Activated B cell treated with CpG ODN at 0.5 μM for 24 hours (primary cell): ENCODE measurements around the gene DLX2. TPM values are rescaled to one million over a fixed set of nuclear protein-coding genes. Genes with fewer than 3 reads are reported as not detected.

Source experiments
- ATAC-seq: fragments of 200-7000 bp; cut with Tn5 transposase; one replicate; pipeline ENCODE4 v1.10.0; 2021; ENCODE audit warnings: low read depth, mild to moderate bottlenecking, moderate library complexity
- CTCF ChIA-PET: fragments of 350-600 bp; sonication (Branson Sonifier 250); formaldehyde crosslinking; loops from one replicate; lab custom pipeline; 2021; ENCODE audit warnings: antibody characterized with exemption; lab: Charles Lee
- POLR2A ChIA-PET: fragments of 350-600 bp; sonication (Branson Sonifier 250); formaldehyde crosslinking; loops from one replicate; lab custom pipeline; 2021; ENCODE audit warnings: antibody characterized with exemption; lab: Charles Lee
- DNase-seq: peaks from one replicate; pipeline ENCODE4 v3.0.0; 2022
- H3K27ac Mint-ChIP-seq: one replicate; pipeline ENCODE4 v1.8.0; 2020; ENCODE audit warnings: mixed read lengths
- H3K27me3 Mint-ChIP-seq: one replicate; pipeline ENCODE4 v1.8.0; 2021; ENCODE audit warnings: mixed read lengths
- H3K36me3 Mint-ChIP-seq: one replicate; pipeline ENCODE4 v1.8.0; 2021; ENCODE audit warnings: low read depth, mixed read lengths
- H3K4me1 Mint-ChIP-seq: one replicate; pipeline ENCODE4 v1.8.0; 2021; ENCODE audit warnings: mixed read lengths
- H3K4me3 Mint-ChIP-seq: one replicate; pipeline ENCODE4 v1.8.0; 2020; ENCODE audit warnings: mild to moderate bottlenecking, mixed read lengths
- H3K9me3 Mint-ChIP-seq: one replicate; pipeline ENCODE4 v1.8.0; 2020; ENCODE audit warnings: mixed read lengths
- CTCF ChIP-seq: fragments of 200-600 bp; IDR thresholded peaks from one replicate; pipeline ENCODE4 v1.8.0; 2022; ENCODE audit warnings: antibody characterized with exemption, mild to moderate bottlenecking
- intact Hi-C: fragments of 100-400 bp; cut with micrococcal nuclease; formaldehyde crosslinking; loops from one replicate; pipeline ENCODE4 v1.15.1; 2024
- total RNA-seq: library from RNA; stranded (reverse); gene quantifications from 2 replicates; pipeline ENCODE4 v1.2.3, GENCODE V29; 2022

DLX2 gene
- total RNA-seq, 1 donor from 2014 or later, result 0.16 TPM

GRCh38 chr2:172098650-172099471 is 3.8 kb downstream of the DLX2 start:
- TF ChIP-seq CTCF, result no peak
- peaks cover 53% of the 10 kb centered on the region for H3K27me3 Mint-ChIP-seq
- no peaks in the 10 kb centered on the region for H3K9me3 Mint-ChIP-seq
- no peak overlapping the region for H3K27ac Mint-ChIP-seq
- ChIA-PET POLR2A (interaction anchor here (1.2 kb wide), 1 partner anchor 15 kb away, joined by 4 read pairs; no protein-coding TSS in a partner anchor), CTCF (no interaction called here)
- peak overlapping the region; percentile 19 for H3K4me3 Mint-ChIP-seq
- ATAC-seq (peak; percentile 14), DNase-seq (no peak)
- peaks cover 60% of the 10 kb centered on the region for H3K4me1 Mint-ChIP-seq
- intact Hi-C loops, result loop anchor here (5.0 kb wide), 1 partner anchor 328 kb away; the partner anchor contains the start of gene ITGA6
- H3K36me3 Mint-ChIP-seq, result peaks cover 2% of the 10 kb centered on the region

GRCh38 chr2:172098287-172098649 is 4.4 kb downstream of the DLX2 start:
- intact Hi-C loops, result loop anchor here (5.0 kb wide), 1 partner anchor 329 kb away; the partner anchor contains the start of gene ITGA6
- no peak overlapping the region for H3K27ac Mint-ChIP-seq
- H3K4me1 Mint-ChIP-seq, result peaks cover 56% of the 10 kb centered on the region
- H3K9me3 Mint-ChIP-seq, result peaks cover under 1% of the 10 kb centered on the region
- ATAC-seq (no peak), DNase-seq (no peak)
- TF ChIP-seq CTCF, result no peak
- POLR2A ChIA-PET, result interaction anchor here (1.0 to 1.2 kb wide), 2 partner anchors 11 to 14 kb away, joined by 3 to 4 read pairs; no protein-coding TSS in a partner anchor
- peaks cover 52% of the 10 kb centered on the region for H3K27me3 Mint-ChIP-seq
- peak overlapping the region; percentile 19 for H3K4me3 Mint-ChIP-seq
- CTCF ChIA-PET, result no interaction called here
- no peaks in the 10 kb centered on the region for H3K36me3 Mint-ChIP-seq

- H3K27ac Mint-ChIP-seq, result no peak overlapping the region
- peaks cover 2% of the 10 kb centered on the region for H3K9me3 Mint-ChIP-seq
- ChIA-PET POLR2A (interaction anchor here (0.6 to 1.0 kb wide), 2 partner anchors 11 to 52 kb away, joined by 3 to 11 read pairs; no protein-coding TSS in a partner anchor), CTCF (no interaction called here)
- no peak for TF ChIP-seq CTCF
- peaks cover 54% of the 10 kb centered on the region for H3K27me3 Mint-ChIP-seq
- intact Hi-C loops, result loop anchor here (5.0 kb wide), 1 partner anchor 330 kb away; the partner anchor contains the start of gene ITGA6
- H3K4me3 Mint-ChIP-seq, result no peak overlapping the region
- H3K36me3 Mint-ChIP-seq, result no peaks in the 10 kb centered on the region
- ATAC-seq (no peak), DNase-seq (no peak)
- H3K4me1 Mint-ChIP-seq, result peaks cover 52% of the 10 kb centered on the region
Observed at GRCh38 chr2:172097557-172098131, 5.1 kb downstream of the DLX2 start.

- TF ChIP-seq CTCF, result no peak
- H3K9me3 Mint-ChIP-seq, result peaks cover 2% of the 10 kb centered on the region
- DNase-seq (no peak), ATAC-seq (no peak)
- H3K4me1 Mint-ChIP-seq, result peaks cover 47% of the 10 kb centered on the region
- H3K4me3 Mint-ChIP-seq, result peak overlapping the region; percentile 35
- no peak overlapping the region for H3K27ac Mint-ChIP-seq
- ChIA-PET POLR2A (interaction anchor here (0.6 to 1.0 kb wide), 2 partner anchors 12 to 52 kb away, joined by 3 to 11 read pairs; no protein-coding TSS in a partner anchor), CTCF (no interaction called here)
- intact Hi-C loops, result loop anchor here (5.0 kb wide), 1 partner anchor 330 kb away; the partner anchor contains the start of gene ITGA6
- no peaks in the 10 kb centered on the region for H3K36me3 Mint-ChIP-seq
- peaks cover 60% of the 10 kb centered on the region for H3K27me3 Mint-ChIP-seq
Observed at GRCh38 chr2:172096626-172097547, 5.8 kb downstream of the DLX2 start.
